K562 (cell line): ENCODE results near the gene UNC5B. TPM values are rescaled to one million over a fixed set of nuclear protein-coding genes. Genes with fewer than 3 reads are reported as not detected.

ENCODE experiments used
- ATAC-seq: fragments of 200-7000 bp; cut with Tn5 transposase; 3 replicates; pipeline ENCODE4 v1.9.1; 2020; ENCODE audit warnings: moderate library complexity
- BruUV-seq: library from RNA; stranded (reverse); fragments of 400-500 nt; replicated peaks from 2 replicates; lab custom pipeline; 2021; lab: Mats Ljungman, UMichigan
- CTCF ChIA-PET: fragments of 300-600 bp; formaldehyde crosslinking; extraction: SDS; loops from one replicate; lab custom pipeline; 2021; ENCODE audit warnings: low intra/inter-chr PET ratio; lab: Yijun Ruan, JAX
- POLR2A ChIA-PET: fragments of 300-600, 350-650 bp; sonication (Branson Sonifier 250); formaldehyde crosslinking; extraction: SDS; loops from one replicate; lab custom pipeline; 2021; ENCODE audit warnings: antibody characterized with exemption, inconsistent platforms; lab: Yijun Ruan, JAX
- DNase-seq, 4 experiments: peaks; one replicate each; pipeline versions ENCODE4 v3.0.0 to v3.0.0-alpha.2; 2011 to 2018; ENCODE audit warnings: low spot score in 3 of 4, mixed read lengths in 3 of 4; ENCODE audit errors: extremely low read depth in 1 of 4
- FAIRE-seq: peaks from 2 replicates; lab custom pipeline; 2011; peaks lifted over from hg19 to GRCh38; lab: Jason Lieb, UNC
- H2AFZ ChIP-seq: 2 replicates; pipeline ENCODE4 v1.6.0; 2011; ENCODE audit warnings: low read depth, low read length, control low read depth, inconsistent platforms
- H3K27ac ChIP-seq: fragments of 200-600 bp; 3 replicates; pipeline ENCODE4 v1.8.0; 2011; ENCODE audit warnings: low read depth, mild to moderate bottlenecking, control low read depth, inconsistent platforms, low read length, moderate library complexity, mixed read lengths; ENCODE audit errors: extremely low read depth
- H3K27me3 ChIP-seq, 2 experiments: fragments of 300-600 bp in 1 of 2; 2 replicates in 1 of 2; 3 replicates in 1 of 2; pipeline versions ENCODE4 v1.6.0 to v1.8.0; 2011; ENCODE audit warnings: inconsistent platforms in 2 of 2, low read length in 2 of 2, mild to moderate bottlenecking in 1 of 2, mixed read lengths in 1 of 2, moderate library complexity in 1 of 2; ENCODE audit not compliant: control insufficient read depth in 2 of 2, insufficient read depth in 2 of 2
- H3K36me3 ChIP-seq: fragments of 300-600 bp; 3 replicates; pipeline ENCODE4 v1.8.0; 2011; ENCODE audit warnings: mild to moderate bottlenecking, low read length, inconsistent platforms; ENCODE audit not compliant: control insufficient read depth, insufficient read depth
- H3K4me1 ChIP-seq, 2 experiments: fragments of 200-600 bp in 1 of 2; replicated peaks in 1 of 2; 2 replicates in 1 of 2; 3 replicates in 1 of 2; pipeline versions ENCODE4 v1.5.1 to v1.8.0; 2011; ENCODE audit warnings: inconsistent platforms in 2 of 2, low read length in 2 of 2, mild to moderate bottlenecking in 1 of 2, mixed read lengths in 1 of 2, moderate library complexity in 1 of 2; ENCODE audit not compliant: control insufficient read depth in 2 of 2, insufficient read depth in 2 of 2
- H3K4me2 ChIP-seq: 2 replicates; pipeline ENCODE4 v1.6.1; 2011; ENCODE audit warnings: low read length, control low read depth, inconsistent platforms, mixed read lengths; ENCODE audit not compliant: insufficient read depth
- H3K4me3 ChIP-seq: fragments of 200-600 bp; sonication (generic), shearing (Covaris generic); 2 replicates; pipeline ENCODE4 v1.5.1; 2016; ENCODE audit warnings: control low read depth, inconsistent platforms
- H3K79me2 ChIP-seq: fragments of 200-600 bp; 3 replicates; pipeline ENCODE4 v1.8.0; 2011; ENCODE audit warnings: low read length, inconsistent platforms; ENCODE audit not compliant: control insufficient read depth, insufficient read depth
- H3K9ac ChIP-seq, 2 experiments: 2 replicates each; pipeline versions ENCODE4 v1.6.0 to v1.6.1; 2011; ENCODE audit warnings: low read depth in 2 of 2, low read length in 2 of 2, control low read depth in 1 of 2, inconsistent platforms in 1 of 2, mild to moderate bottlenecking in 1 of 2, mixed read lengths in 1 of 2; ENCODE audit not compliant: insufficient read depth in 1 of 2
- H3K9me1 ChIP-seq: one replicate; pipeline ENCODE4 v1.6.0; 2011; ENCODE audit warnings: inconsistent platforms, mild to moderate bottlenecking, low read length, moderate library complexity; ENCODE audit not compliant: control insufficient read depth, insufficient read depth
- H3K9me3 ChIP-seq: replicated peaks from 2 replicates; pipeline ENCODE4 v1.5.1; 2011; ENCODE audit warnings: low read depth, low read length, inconsistent platforms; ENCODE audit not compliant: control insufficient read depth, insufficient read depth
- H4K20me1 ChIP-seq: replicated peaks from 2 replicates; pipeline ENCODE4 v1.6.1; 2011; ENCODE audit warnings: low read length, inconsistent platforms, mixed read lengths; ENCODE audit not compliant: control insufficient read depth, insufficient read depth
- ESRRB ChIP-seq: fragments of 250-450 bp; sonication (Bioruptor Pico); IDR thresholded peaks from 2 replicates; pipeline ENCODE4 v1.5.0; 2020; ENCODE audit warnings: mild to moderate bottlenecking, moderate library complexity, borderline replicate concordance
- ETS2 ChIP-seq: IDR thresholded peaks from 2 replicates; pipeline ENCODE4 v1.6.1; 2016; ENCODE audit warnings: borderline replicate concordance, missing genetic modification characterization, mild to moderate bottlenecking, moderate library complexity, missing compliant biosample characterization; ENCODE audit not compliant: poor library complexity, severe bottlenecking
- HEY1 ChIP-seq: fragments of 250-450 bp; sonication (Bioruptor Pico); IDR thresholded peaks from 2 replicates; pipeline ENCODE4 v1.5.0; 2020; ENCODE audit warnings: mild to moderate bottlenecking, moderate library complexity, borderline replicate concordance
- HMG20A ChIP-seq: fragments of 450-650 bp; formaldehyde crosslinking; conservative IDR thresholded peaks from 2 replicates; pipeline ENCODE4 v1.4.0; 2020; ENCODE audit warnings: mild to moderate bottlenecking, mixed read lengths
- LCOR ChIP-seq: sonication (generic); formaldehyde crosslinking; IDR thresholded peaks from 2 replicates; pipeline ENCODE4 v1.8.0; 2022; ENCODE audit warnings: mild to moderate bottlenecking, missing genetic modification reagents
- PHF21A ChIP-seq: fragments of 450-650 bp; IDR thresholded peaks from 2 replicates; pipeline ENCODE4 v1.6.1; 2017; ENCODE audit warnings: low read depth, borderline replicate concordance
- PRMT5 ChIP-seq: sonication (generic); formaldehyde crosslinking; IDR thresholded peaks from 2 replicates; pipeline ENCODE4 v1.5.0; 2020; ENCODE audit warnings: missing genetic modification reagents
- RFX1 ChIP-seq: fragments of 450-650 bp; IDR thresholded peaks from 2 replicates; pipeline ENCODE4 v1.6.1; 2016; ENCODE audit warnings: mild to moderate bottlenecking, moderate library complexity
- RFX5 ChIP-seq: IDR thresholded peaks from 2 replicates; pipeline ENCODE4 v1.6.1; 2011; ENCODE audit warnings: low read depth, mild to moderate bottlenecking, improper control_type of control experiment, low read length
- STAT5A ChIP-seq: IDR thresholded peaks from 2 replicates; pipeline ENCODE4 v1.6.1; 2012; ENCODE audit warnings: low read length, inconsistent platforms, borderline replicate concordance
- YBX1 ChIP-seq: fragments of 450-650 bp; IDR thresholded peaks from 2 replicates; pipeline ENCODE4 v1.7.1; 2016; ENCODE audit warnings: mild to moderate bottlenecking
- ZFX ChIP-seq: sonication (generic); formaldehyde crosslinking; IDR thresholded peaks from 2 replicates; pipeline ENCODE4 v1.8.0; 2022; ENCODE audit warnings: mild to moderate bottlenecking, missing genetic modification reagents, moderate library complexity
- ZNF124 ChIP-seq: sonication (generic); formaldehyde crosslinking; IDR thresholded peaks from 2 replicates; pipeline ENCODE4 v1.8.1; 2022; ENCODE audit warnings: missing genetic modification reagents
- ZNF583 ChIP-seq: fragments of 250-450 bp; sonication (Bioruptor Pico); IDR thresholded peaks from 2 replicates; pipeline ENCODE4 v1.4.0; 2020
- ZNF75A ChIP-seq: fragments of 450-650 bp; formaldehyde crosslinking; IDR thresholded peaks from 2 replicates; pipeline ENCODE4 v1.4.0; 2020; ENCODE audit warnings: mild to moderate bottlenecking
- WGBS: fragments of 100-300 bp; shearing (Covaris generic); methylation state at CpG from one replicate; pipeline ENCODE4 v1.1.6; 2016; ENCODE audit warnings: low coverage, mixed read lengths; ENCODE audit not compliant: insufficient coverage; ENCODE audit errors: missing lambda C conversion rate; 5-methylcytosine and 5-hydroxymethylcytosine counted together
- in situ Hi-C: fragments of 300-500 bp; cut with MboI; formaldehyde crosslinking; loops from 4 replicates; pipeline ENCODE4 v1.15.0; 2018; ENCODE audit warnings: inconsistent platforms, mixed read lengths
- intact Hi-C: fragments of 100-400 bp; cut with micrococcal nuclease; formaldehyde crosslinking; loops from 2 replicates; pipeline ENCODE4 v1.14.2; 2022
- polyA plus RNA-seq, 8 experiments: library from polyadenylated mRNA; depleted of rRNA in 4 of 8; stranded (reverse) in 5 of 8; unstranded in 3 of 8; fragments of >200 nt; fragmentation: Nextera tagmentation in 2 of 8; fragmentation: Illumina TruSeq in 1 of 8; extraction: Ambion mirVana in 2 of 8; extraction: Trizol in 1 of 8; gene quantifications; 2 replicates each; pipeline versions ENCODE4 v1.2.1 to v1.2.3, GENCODE V29; 2011 to 2014; ENCODE audit warnings: inconsistent platforms in 1 of 8, missing spikeins in 1 of 8
- total RNA-seq, 7 experiments: library from RNA; depleted of rRNA in 6 of 7; stranded (reverse); fragments of >200 nt in 6 of 7; fragmentation: Illumina TruSeq in 2 of 7; extraction: Trizol in 2 of 7; gene quantifications; 2 replicates each; pipeline versions ENCODE4 v1.2.1 to v1.2.3, GENCODE V29; 2011 to 2021; ENCODE audit warnings: low replicate concordance in 1 of 7
- TF ChIP-seq, protein P1 (sequence below): IDR thresholded peaks from 2 replicates; pipeline ENCODE4 v1.6.1; 2011; ENCODE audit warnings: borderline replicate concordance, low read depth, mild to moderate bottlenecking, moderate library complexity, low read length; ENCODE audit not compliant: insufficient read depth, poor library complexity, severe bottlenecking

The UNC5B gene
- total and polyA plus RNA-seq, 9 of the 15 experiments (the other 6 are each of a cell fraction or from before 2014, with no cell fraction given): 0.10 to 8.4 (median 2.1) TPM

DNA sequence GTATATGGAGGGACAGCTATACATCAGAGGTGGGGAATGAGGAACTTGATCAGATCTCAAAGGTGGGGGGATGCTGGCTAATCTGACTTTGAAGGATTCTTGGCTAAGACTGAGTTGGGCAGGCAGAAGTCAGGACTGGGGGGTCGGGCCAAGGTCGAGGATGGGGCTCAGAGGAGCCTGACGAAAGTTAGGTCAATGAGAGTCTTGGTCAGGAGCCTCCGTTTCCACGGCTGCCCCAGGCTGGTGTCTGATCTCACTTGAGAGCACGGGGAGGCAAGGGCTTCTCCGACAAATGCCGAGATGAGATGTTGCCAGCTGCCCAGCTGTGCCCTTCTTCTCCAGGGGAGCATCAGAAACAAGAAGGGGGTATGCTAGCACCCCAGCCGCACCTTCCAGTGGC is 112.4 kb downstream of the UNC5B start (continued):
- TF ChIP-seq RFX1 (no peak), PRMT5 (CRISPR knock-in tag) (no peak)

DNA sequence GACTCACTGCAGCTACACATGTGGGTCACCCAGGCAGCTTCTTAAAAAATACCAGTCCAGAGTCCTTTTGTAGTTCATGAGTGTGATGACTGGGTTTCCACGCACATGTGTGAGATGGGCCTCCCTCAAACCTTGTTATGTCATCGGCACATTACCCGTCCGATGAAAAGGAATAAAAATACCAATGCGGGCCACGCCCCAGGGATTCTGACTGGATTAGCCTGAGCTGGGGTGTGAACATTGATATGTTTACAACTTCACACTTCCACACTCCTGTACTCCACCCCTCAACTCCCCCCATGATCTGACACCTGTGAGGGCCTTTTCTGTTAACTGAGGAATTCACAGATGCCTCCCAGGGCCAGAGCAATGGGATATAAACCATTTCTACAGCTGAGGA is 112.9 kb downstream of the UNC5B start:
- no peaks in the 10 kb centered on the region for H4K20me1 ChIP-seq
- FAIRE-seq (no peak), DNase-seq (no peak), ATAC-seq (no peak)
- 95% methylated on average over 6 of the region's 6 CpGs for WGBS
- ChIA-PET POLR2A (interaction anchor here (1.2 to 2.9 kb wide), 2 partner anchors 9 to 11 kb away, joined by 6 to 15 read pairs; no protein-coding TSS in a partner anchor), CTCF (no interaction called here)
- in situ Hi-C loops (no loop called here), intact Hi-C loops (no loop called here)
- no peaks in the 10 kb centered on the region for H3K9me3 ChIP-seq
- H3K36me3 ChIP-seq: peaks cover 16% of the 10 kb centered on the region; the same call in 2 of the 3 replicates
- H3K9ac ChIP-seq: no peak overlapping the region
- no peaks in the 10 kb centered on the region for H3K79me2 ChIP-seq
- no peaks in the 10 kb centered on the region for H3K27me3 ChIP-seq
- TF ChIP-seq ESRRB (no peak), YBX1 (no peak), ZNF583 (CRISPR knock-in tag) (no peak), RFX5 (no peak), PHF21A (no peak), STAT5A (no peak), HMG20A (no peak), ZNF124 (no peak), LCOR (CRISPR knock-in tag) (no peak), ZNF75A (CRISPR knock-in tag) (no peak), ZFX (CRISPR knock-in tag) (no peak), HEY1 (CRISPR knock-in tag) (no peak), ETS2 (tag) (no peak)
- TF ChIP-seq, protein P1, sequence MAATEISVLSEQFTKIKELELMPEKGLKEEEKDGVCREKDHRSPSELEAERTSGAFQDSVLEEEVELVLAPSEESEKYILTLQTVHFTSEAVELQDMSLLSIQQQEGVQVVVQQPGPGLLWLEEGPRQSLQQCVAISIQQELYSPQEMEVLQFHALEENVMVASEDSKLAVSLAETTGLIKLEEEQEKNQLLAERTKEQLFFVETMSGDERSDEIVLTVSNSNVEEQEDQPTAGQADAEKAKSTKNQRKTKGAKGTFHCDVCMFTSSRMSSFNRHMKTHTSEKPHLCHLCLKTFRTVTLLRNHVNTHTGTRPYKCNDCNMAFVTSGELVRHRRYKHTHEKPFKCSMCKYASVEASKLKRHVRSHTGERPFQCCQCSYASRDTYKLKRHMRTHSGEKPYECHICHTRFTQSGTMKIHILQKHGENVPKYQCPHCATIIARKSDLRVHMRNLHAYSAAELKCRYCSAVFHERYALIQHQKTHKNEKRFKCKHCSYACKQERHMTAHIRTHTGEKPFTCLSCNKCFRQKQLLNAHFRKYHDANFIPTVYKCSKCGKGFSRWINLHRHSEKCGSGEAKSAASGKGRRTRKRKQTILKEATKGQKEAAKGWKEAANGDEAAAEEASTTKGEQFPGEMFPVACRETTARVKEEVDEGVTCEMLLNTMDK: no peak
- no peak overlapping the region for H2AFZ ChIP-seq
- H3K4me2 ChIP-seq: no peak overlapping the region
- peaks cover 4 to 8% of the 10 kb centered on the region in 2 experiments; a peak in 3 of 5 replicates for H3K4me1 ChIP-seq
- no peak overlapping the region for H3K4me3 ChIP-seq
- no peaks in the 10 kb centered on the region for H3K9me1 ChIP-seq
- no peak overlapping the region for H3K27ac ChIP-seq
- no TSS peak for BruUV-seq
